Measurements from ENCODE around the gene CS.
A peak's percentile ranks its signal among the peaks of the same experiment; 100 is the strongest.
"Not testable (repeated sequence)": the region's sequence is repeated elsewhere in the genome, so short reads cannot be mapped to it uniquely, and the experiment has no call there.

The CS gene

DNA sequence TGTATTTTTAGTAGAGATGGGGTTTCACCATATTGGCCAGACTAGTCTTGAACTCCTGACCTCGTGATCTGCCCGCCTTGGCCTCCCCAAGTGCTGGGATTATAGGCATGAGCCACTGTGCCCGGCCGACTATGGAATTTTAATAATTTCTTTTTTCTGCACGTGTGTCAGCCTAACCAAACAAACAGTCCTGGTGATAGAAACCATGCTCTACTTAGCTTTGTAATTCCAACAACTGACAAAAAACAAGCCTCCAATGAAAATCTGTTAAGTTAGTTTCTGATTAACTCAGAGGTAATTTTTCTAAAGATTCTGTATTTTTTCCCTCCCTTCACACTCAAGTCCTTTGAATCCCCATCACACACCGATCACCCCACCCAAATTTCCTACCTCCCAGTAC lies 18.1 kb downstream of the CS start:
- TF ChIP-seq, protein P1, sequence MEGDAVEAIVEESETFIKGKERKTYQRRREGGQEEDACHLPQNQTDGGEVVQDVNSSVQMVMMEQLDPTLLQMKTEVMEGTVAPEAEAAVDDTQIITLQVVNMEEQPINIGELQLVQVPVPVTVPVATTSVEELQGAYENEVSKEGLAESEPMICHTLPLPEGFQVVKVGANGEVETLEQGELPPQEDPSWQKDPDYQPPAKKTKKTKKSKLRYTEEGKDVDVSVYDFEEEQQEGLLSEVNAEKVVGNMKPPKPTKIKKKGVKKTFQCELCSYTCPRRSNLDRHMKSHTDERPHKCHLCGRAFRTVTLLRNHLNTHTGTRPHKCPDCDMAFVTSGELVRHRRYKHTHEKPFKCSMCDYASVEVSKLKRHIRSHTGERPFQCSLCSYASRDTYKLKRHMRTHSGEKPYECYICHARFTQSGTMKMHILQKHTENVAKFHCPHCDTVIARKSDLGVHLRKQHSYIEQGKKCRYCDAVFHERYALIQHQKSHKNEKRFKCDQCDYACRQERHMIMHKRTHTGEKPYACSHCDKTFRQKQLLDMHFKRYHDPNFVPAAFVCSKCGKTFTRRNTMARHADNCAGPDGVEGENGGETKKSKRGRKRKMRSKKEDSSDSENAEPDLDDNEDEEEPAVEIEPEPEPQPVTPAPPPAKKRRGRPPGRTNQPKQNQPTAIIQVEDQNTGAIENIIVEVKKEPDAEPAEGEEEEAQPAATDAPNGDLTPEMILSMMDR (conservative IDR thresholded peaks at IDR 0.05; ENCODE audit: control insufficient read depth, insufficient read depth, low read depth, low read length) = no peak
- DNase-seq (ENCODE audit: low read depth) = no peak
- no peak overlapping the region for H3K4me3 ChIP-seq (ENCODE audit: control insufficient read depth, low read depth, low read length)

DNA sequence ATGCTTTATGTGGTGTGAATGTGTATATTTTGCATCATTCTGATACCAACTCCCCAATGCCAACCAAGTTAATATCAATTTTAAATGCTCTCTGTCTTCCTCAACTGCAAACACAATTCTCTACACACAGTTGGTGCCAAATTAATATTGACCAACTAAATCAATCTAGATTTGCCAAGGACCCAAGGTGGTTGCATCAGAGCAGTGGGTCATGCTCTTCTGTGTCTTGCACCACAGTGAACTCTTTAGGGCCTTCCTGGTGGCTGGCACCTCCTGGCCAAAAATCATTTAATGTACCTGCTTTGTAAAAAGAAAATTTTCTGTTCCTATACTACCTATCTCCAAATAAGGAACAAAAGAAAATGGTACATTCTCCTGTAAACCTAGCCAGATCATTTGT lies 19.3 kb downstream of the CS start:
- no peak for DNase-seq (ENCODE audit: low read depth)
- TF ChIP-seq, protein P1 (conservative IDR thresholded peaks at IDR 0.05; ENCODE audit: control insufficient read depth, insufficient read depth, low read depth, low read length) = no peak
- no peak overlapping the region for H3K4me3 ChIP-seq (ENCODE audit: control insufficient read depth, low read depth, low read length)

DNA sequence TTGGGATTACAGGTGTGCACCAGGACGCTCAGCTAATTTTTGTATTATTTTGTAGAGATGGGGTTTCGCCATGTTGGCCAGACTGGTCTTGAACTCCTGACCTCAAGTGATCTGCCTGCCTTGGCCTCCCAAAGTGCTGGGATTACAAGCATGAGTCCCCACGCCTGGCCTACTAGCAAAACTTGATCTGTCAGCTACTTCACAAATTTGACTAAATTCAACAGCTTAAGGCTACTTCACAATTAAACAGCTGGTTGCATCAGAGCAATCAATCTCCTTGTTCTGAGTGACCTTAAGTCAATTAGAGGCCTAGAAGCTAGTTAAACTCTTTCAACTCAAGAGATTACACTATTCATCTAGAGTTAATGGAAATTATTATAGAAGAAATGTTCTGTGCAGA lies 21.2 kb downstream of the CS start:
- no peak overlapping the region for H3K4me3 ChIP-seq (ENCODE audit: control insufficient read depth, low read depth, low read length)
- no peak for DNase-seq (ENCODE audit: low read depth)
- TF ChIP-seq, protein P1 (conservative IDR thresholded peaks at IDR 0.05; ENCODE audit: control insufficient read depth, insufficient read depth, low read depth, low read length) = no peak

DNA sequence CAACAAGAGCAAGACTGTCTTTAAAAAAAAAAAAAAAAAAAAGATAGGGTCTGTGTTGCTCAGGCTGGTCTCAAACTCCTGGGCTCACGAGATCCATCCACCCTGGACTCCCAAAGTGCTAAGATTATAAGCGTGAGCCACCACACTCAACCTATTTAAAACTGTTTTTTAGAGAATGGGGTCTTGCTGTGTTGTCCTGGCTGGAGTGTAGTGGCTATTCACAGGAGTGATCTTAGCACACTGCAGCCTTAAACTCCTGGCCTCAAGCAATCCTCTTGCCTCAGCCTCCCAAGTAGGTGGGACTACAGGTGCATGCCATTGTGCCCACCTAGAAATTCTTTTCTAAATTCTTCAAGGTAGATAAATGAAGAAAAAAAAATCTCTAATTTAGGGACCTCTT lies 25.8 kb downstream of the CS start:
- no peak for DNase-seq (ENCODE audit: low read depth)
- H3K4me3 ChIP-seq (ENCODE audit: control insufficient read depth, low read depth, low read length) = no peak overlapping the region
- TF ChIP-seq, protein P1 (conservative IDR thresholded peaks at IDR 0.05; ENCODE audit: control insufficient read depth, insufficient read depth, low read depth, low read length) = no peak

DNA sequence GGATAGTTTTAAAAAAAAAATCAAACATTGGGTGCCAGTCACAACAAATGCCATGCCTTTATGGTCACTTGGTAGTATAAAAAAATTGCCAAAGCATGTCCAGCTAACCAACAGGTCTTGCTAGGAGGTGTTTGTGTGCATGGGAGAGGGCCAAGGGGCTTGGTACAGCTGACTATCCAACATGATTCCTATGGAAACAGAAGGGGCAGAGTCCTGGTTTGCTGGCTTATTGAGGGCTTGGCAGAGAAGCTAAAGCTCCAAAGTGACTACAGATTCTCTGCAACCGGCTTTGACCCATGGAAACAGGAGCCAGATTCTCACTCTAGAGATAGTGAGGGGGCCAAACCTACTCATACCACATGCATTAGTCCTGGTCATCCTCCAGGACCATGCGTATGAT lies 27.7 kb downstream of the CS start:
- H3K4me3 ChIP-seq (ENCODE audit: control insufficient read depth, low read depth, low read length); DNase-seq (ENCODE audit: low read depth): not testable (repeated sequence)

DNA sequence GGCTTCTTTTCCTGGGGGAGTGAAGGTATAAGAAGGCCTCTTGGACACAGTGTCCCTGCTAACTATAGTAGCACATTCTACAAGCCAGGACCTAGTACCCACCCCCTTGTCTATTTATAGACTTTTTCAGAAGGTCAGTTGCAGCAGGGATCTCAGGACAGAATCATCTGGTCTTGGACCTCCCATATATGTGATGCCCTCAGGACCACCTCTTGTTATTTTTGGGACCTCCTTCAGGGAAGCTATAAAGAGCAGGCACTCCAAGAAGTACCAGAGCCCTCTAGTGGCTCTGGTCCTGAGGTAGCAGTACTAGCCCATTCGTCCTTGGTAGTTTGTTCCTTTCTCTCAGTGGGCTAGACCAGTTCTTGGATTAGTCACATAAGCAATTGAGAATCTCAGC lies 29.1 kb downstream of the CS start:
- DNase-seq (ENCODE audit: low read depth) = peak; percentile 48
- TF ChIP-seq, protein P1 (conservative IDR thresholded peaks at IDR 0.05; ENCODE audit: control insufficient read depth, insufficient read depth, low read depth, low read length) = peak; percentile 50
- no peak overlapping the region for H3K4me3 ChIP-seq (ENCODE audit: control insufficient read depth, low read depth, low read length)

DNA sequence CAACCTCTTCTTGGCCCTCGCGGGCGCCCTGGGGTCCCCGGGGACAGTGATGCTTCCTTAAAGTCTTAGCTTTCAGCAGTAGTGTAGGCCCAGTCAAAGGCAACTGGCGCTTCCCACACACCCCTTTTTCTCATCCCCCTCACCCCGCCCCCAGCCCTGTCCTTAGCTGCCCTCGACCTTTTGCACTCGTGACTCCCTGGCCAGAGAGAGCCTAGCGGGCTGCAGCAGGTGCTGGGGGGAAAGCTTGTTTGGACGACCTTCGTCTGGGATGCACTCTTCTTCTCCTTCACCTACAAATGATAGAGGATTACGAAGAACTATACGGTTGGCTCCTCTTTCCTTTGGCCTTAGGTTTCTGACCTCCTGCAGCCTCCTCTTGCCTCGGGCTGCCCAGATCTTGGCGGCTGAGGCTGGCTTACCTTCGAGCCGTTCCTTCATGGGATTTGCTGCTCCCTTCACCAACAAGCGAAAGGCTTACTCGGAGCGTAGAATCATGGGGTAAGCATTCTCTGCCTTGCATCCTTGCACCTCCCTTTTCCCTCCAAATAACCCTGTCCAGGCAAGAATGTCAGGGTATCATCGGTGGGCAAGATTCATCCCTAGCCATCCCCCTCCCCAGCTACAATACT lies 32.6 kb downstream of the CS start:
- DNase-seq (ENCODE audit: low read depth) = peak; percentile 26
- TF ChIP-seq, protein P1 (conservative IDR thresholded peaks at IDR 0.05; ENCODE audit: control insufficient read depth, insufficient read depth, low read depth, low read length) = no peak

More for the DNA sequence above, 32.6 kb downstream of the CS start:
- peak overlapping the region; percentile 76 for H3K4me3 ChIP-seq (ENCODE audit: control insufficient read depth, low read depth, low read length)

All from fibroblast of mammary gland (primary cell).